K562 (cell line): ENCODE data around the gene ZNF655. TPM values are rescaled to one million over a fixed set of nuclear protein-coding genes. Genes with fewer than 3 reads are reported as not detected.

Source experiments
- ATAC-seq: fragments of 200-7000 bp; cut with Tn5 transposase; 3 replicates; pipeline ENCODE4 v1.9.1; 2020; ENCODE audit warnings: moderate library complexity
- BruUV-seq: library from RNA; stranded (reverse); fragments of 400-500 nt; replicated peaks from 2 replicates; lab custom pipeline; 2021; lab: Mats Ljungman, UMichigan
- CTCF ChIA-PET: fragments of 300-600 bp; formaldehyde crosslinking; extraction: SDS; loops from one replicate; lab custom pipeline; 2021; ENCODE audit warnings: low intra/inter-chr PET ratio; lab: Yijun Ruan, JAX
- POLR2A ChIA-PET: fragments of 300-600, 350-650 bp; sonication (Branson Sonifier 250); formaldehyde crosslinking; extraction: SDS; loops from one replicate; lab custom pipeline; 2021; ENCODE audit warnings: antibody characterized with exemption, inconsistent platforms; lab: Yijun Ruan, JAX
- DNase-seq, 4 experiments: peaks; one replicate each; pipeline versions ENCODE4 v3.0.0 to v3.0.0-alpha.2; 2011 to 2018; ENCODE audit warnings: low spot score in 3 of 4, mixed read lengths in 3 of 4; ENCODE audit errors: extremely low read depth in 1 of 4
- FAIRE-seq: peaks from 2 replicates; lab custom pipeline; 2011; peaks lifted over from hg19 to GRCh38; lab: Jason Lieb, UNC
- H2AFZ ChIP-seq: 2 replicates; pipeline ENCODE4 v1.6.0; 2011; ENCODE audit warnings: low read depth, low read length, control low read depth, inconsistent platforms
- H3K27ac ChIP-seq: fragments of 200-600 bp; 3 replicates; pipeline ENCODE4 v1.8.0; 2011; ENCODE audit warnings: low read depth, mild to moderate bottlenecking, control low read depth, inconsistent platforms, low read length, moderate library complexity, mixed read lengths; ENCODE audit errors: extremely low read depth
- H3K27me3 ChIP-seq, 2 experiments: fragments of 300-600 bp in 1 of 2; 2 replicates in 1 of 2; 3 replicates in 1 of 2; pipeline versions ENCODE4 v1.6.0 to v1.8.0; 2011; ENCODE audit warnings: inconsistent platforms in 2 of 2, low read length in 2 of 2, mild to moderate bottlenecking in 1 of 2, mixed read lengths in 1 of 2, moderate library complexity in 1 of 2; ENCODE audit not compliant: control insufficient read depth in 2 of 2, insufficient read depth in 2 of 2
- H3K36me3 ChIP-seq: fragments of 300-600 bp; 3 replicates; pipeline ENCODE4 v1.8.0; 2011; ENCODE audit warnings: mild to moderate bottlenecking, low read length, inconsistent platforms; ENCODE audit not compliant: control insufficient read depth, insufficient read depth
- H3K4me1 ChIP-seq, 2 experiments: fragments of 200-600 bp in 1 of 2; replicated peaks in 1 of 2; 2 replicates in 1 of 2; 3 replicates in 1 of 2; pipeline versions ENCODE4 v1.5.1 to v1.8.0; 2011; ENCODE audit warnings: inconsistent platforms in 2 of 2, low read length in 2 of 2, mild to moderate bottlenecking in 1 of 2, mixed read lengths in 1 of 2, moderate library complexity in 1 of 2; ENCODE audit not compliant: control insufficient read depth in 2 of 2, insufficient read depth in 2 of 2
- H3K4me2 ChIP-seq: 2 replicates; pipeline ENCODE4 v1.6.1; 2011; ENCODE audit warnings: low read length, control low read depth, inconsistent platforms, mixed read lengths; ENCODE audit not compliant: insufficient read depth
- H3K4me3 ChIP-seq: fragments of 200-600 bp; sonication (generic), shearing (Covaris generic); 2 replicates; pipeline ENCODE4 v1.5.1; 2016; ENCODE audit warnings: control low read depth, inconsistent platforms
- H3K79me2 ChIP-seq: fragments of 200-600 bp; 3 replicates; pipeline ENCODE4 v1.8.0; 2011; ENCODE audit warnings: low read length, inconsistent platforms; ENCODE audit not compliant: control insufficient read depth, insufficient read depth
- H3K9ac ChIP-seq, 2 experiments: 2 replicates each; pipeline versions ENCODE4 v1.6.0 to v1.6.1; 2011; ENCODE audit warnings: low read depth in 2 of 2, low read length in 2 of 2, control low read depth in 1 of 2, inconsistent platforms in 1 of 2, mild to moderate bottlenecking in 1 of 2, mixed read lengths in 1 of 2; ENCODE audit not compliant: insufficient read depth in 1 of 2
- H3K9me1 ChIP-seq: one replicate; pipeline ENCODE4 v1.6.0; 2011; ENCODE audit warnings: inconsistent platforms, mild to moderate bottlenecking, low read length, moderate library complexity; ENCODE audit not compliant: control insufficient read depth, insufficient read depth
- H3K9me3 ChIP-seq: replicated peaks from 2 replicates; pipeline ENCODE4 v1.5.1; 2011; ENCODE audit warnings: low read depth, low read length, inconsistent platforms; ENCODE audit not compliant: control insufficient read depth, insufficient read depth
- H4K20me1 ChIP-seq: replicated peaks from 2 replicates; pipeline ENCODE4 v1.6.1; 2011; ENCODE audit warnings: low read length, inconsistent platforms, mixed read lengths; ENCODE audit not compliant: control insufficient read depth, insufficient read depth
- BRD9 ChIP-seq: fragments of 450-650 bp; IDR thresholded peaks from 2 replicates; pipeline ENCODE4 v1.6.1; 2018; ENCODE audit warnings: low read depth; ENCODE audit not compliant: partially characterized antibody
- CBFA2T2 ChIP-seq: fragments of 450-650 bp; conservative IDR thresholded peaks from 2 replicates; pipeline ENCODE4 v1.6.1; 2017; ENCODE audit warnings: mild to moderate bottlenecking
- FOXK1 ChIP-seq: sonication (generic); formaldehyde crosslinking; IDR thresholded peaks from 2 replicates; pipeline ENCODE4 v1.8.0; 2022; ENCODE audit warnings: missing genetic modification reagents, mild to moderate bottlenecking, borderline replicate concordance
- GATAD2B ChIP-seq: fragments of 450-650 bp; IDR thresholded peaks from 2 replicates; pipeline ENCODE4 v1.6.1; 2017; ENCODE audit warnings: mild to moderate bottlenecking, borderline replicate concordance
- ILF3 ChIP-seq: fragments of 450-650 bp; IDR thresholded peaks from 2 replicates; pipeline ENCODE4 v1.6.1; 2018; ENCODE audit warnings: antibody characterized with exemption, mild to moderate bottlenecking, moderate library complexity, borderline replicate concordance
- KDM4B ChIP-seq, 2 experiments: fragments of 450-650 bp in 1 of 2; sonication (generic) in 1 of 2; IDR thresholded peaks; 2 replicates each; pipeline ENCODE4 v1.6.1; 2016 to 2017; ENCODE audit warnings: borderline replicate concordance in 2 of 2, antibody characterized with exemption in 1 of 2, low read depth in 1 of 2, mild to moderate bottlenecking in 1 of 2
- NFIX ChIP-seq: fragments of 250-450 bp; sonication (Bioruptor Pico); IDR thresholded peaks from 2 replicates; pipeline ENCODE4 v1.4.0; 2020; ENCODE audit warnings: low read depth, mild to moderate bottlenecking, moderate library complexity
- NR4A1 ChIP-seq, 2 experiments: fragments of 250-450 bp in 1 of 2; fragments of 450-650 bp in 1 of 2; sonication (Bioruptor Pico) in 1 of 2; IDR thresholded peaks; 2 replicates each; pipeline versions ENCODE4 v1.4.0 to v1.6.1; 2016 to 2020; ENCODE audit warnings: mild to moderate bottlenecking in 2 of 2, missing compliant biosample characterization in 1 of 2, missing genetic modification characterization in 1 of 2, moderate library complexity in 1 of 2
- RFX7 ChIP-seq: fragments of 250-450 bp; sonication (Bioruptor Pico); IDR thresholded peaks from 2 replicates; pipeline ENCODE4 v1.5.1; 2021; ENCODE audit warnings: mild to moderate bottlenecking
- SREBF2 ChIP-seq: sonication (generic); formaldehyde crosslinking; IDR thresholded peaks from 2 replicates; pipeline ENCODE4 v1.4.0; 2020; ENCODE audit warnings: mild to moderate bottlenecking, missing genetic modification reagents
- TGIF2 ChIP-seq: sonication (generic); formaldehyde crosslinking; IDR thresholded peaks from 2 replicates; pipeline ENCODE4 v1.8.1; 2022; ENCODE audit warnings: mild to moderate bottlenecking, missing genetic modification reagents, moderate library complexity
- TOE1 ChIP-seq, 2 experiments: fragments of 450-650 bp in 1 of 2; sonication (generic) in 1 of 2; formaldehyde crosslinking in 1 of 2; IDR thresholded peaks; 2 replicates each; pipeline versions ENCODE4 v1.7.1 to v1.8.0; 2016 to 2022; ENCODE audit warnings: borderline replicate concordance in 2 of 2, mild to moderate bottlenecking in 2 of 2, antibody characterized with exemption in 1 of 2, inconsistent platforms in 1 of 2, low read depth in 1 of 2, missing genetic modification reagents in 1 of 2, moderate library complexity in 1 of 2
- whole genome bisulfite sequencing: fragments of 100-300 bp; shearing (Covaris generic); methylation state at CpG from one replicate; pipeline ENCODE4 v1.1.6; 2016; ENCODE audit warnings: low coverage, mixed read lengths; ENCODE audit not compliant: insufficient coverage; ENCODE audit errors: missing lambda C conversion rate; 5-methylcytosine and 5-hydroxymethylcytosine counted together
- in situ Hi-C: fragments of 300-500 bp; cut with MboI; formaldehyde crosslinking; loops from 4 replicates; pipeline ENCODE4 v1.15.0; 2018; ENCODE audit warnings: inconsistent platforms, mixed read lengths
- intact Hi-C: fragments of 100-400 bp; cut with micrococcal nuclease; formaldehyde crosslinking; loops from 2 replicates; pipeline ENCODE4 v1.14.2; 2022
- polyA plus RNA-seq, 8 experiments: library from polyadenylated mRNA; depleted of rRNA in 4 of 8; stranded (reverse) in 5 of 8; unstranded in 3 of 8; fragments of >200 nt; fragmentation: Nextera tagmentation in 2 of 8; fragmentation: Illumina TruSeq in 1 of 8; extraction: Ambion mirVana in 2 of 8; extraction: Trizol in 1 of 8; gene quantifications; 2 replicates each; pipeline versions ENCODE4 v1.2.1 to v1.2.3, GENCODE V29; 2011 to 2014; ENCODE audit warnings: inconsistent platforms in 1 of 8, missing spikeins in 1 of 8
- total RNA-seq, 7 experiments: library from RNA; depleted of rRNA in 6 of 7; stranded (reverse); fragments of >200 nt in 6 of 7; fragmentation: Illumina TruSeq in 2 of 7; extraction: Trizol in 2 of 7; gene quantifications; 2 replicates each; pipeline versions ENCODE4 v1.2.1 to v1.2.3, GENCODE V29; 2011 to 2021; ENCODE audit warnings: low replicate concordance in 1 of 7
- TF ChIP-seq, protein P1 (sequence below): fragments of 250-450 bp; sonication (Bioruptor Pico); IDR thresholded peaks from 2 replicates; pipeline ENCODE4 v1.9.0; 2021; ENCODE audit warnings: mild to moderate bottlenecking, inconsistent platforms
- TF ChIP-seq, protein P2 (sequence below): sonication (generic); formaldehyde crosslinking; IDR thresholded peaks from 2 replicates; pipeline ENCODE4 v1.8.1; 2023; ENCODE audit warnings: mild to moderate bottlenecking, missing genetic modification reagents
- TF ChIP-seq, protein P3 (sequence below): sonication (generic); formaldehyde crosslinking; IDR thresholded peaks from 2 replicates; pipeline ENCODE4 v1.8.1; 2023; ENCODE audit warnings: mild to moderate bottlenecking, missing genetic modification reagents

Gene ZNF655
- total and polyA plus RNA-seq, 9 of the 15 experiments (the other 6 are each of a cell fraction or from before 2014, with no cell fraction given), result 25.7 to 130 (median 95.2) TPM

DNA sequence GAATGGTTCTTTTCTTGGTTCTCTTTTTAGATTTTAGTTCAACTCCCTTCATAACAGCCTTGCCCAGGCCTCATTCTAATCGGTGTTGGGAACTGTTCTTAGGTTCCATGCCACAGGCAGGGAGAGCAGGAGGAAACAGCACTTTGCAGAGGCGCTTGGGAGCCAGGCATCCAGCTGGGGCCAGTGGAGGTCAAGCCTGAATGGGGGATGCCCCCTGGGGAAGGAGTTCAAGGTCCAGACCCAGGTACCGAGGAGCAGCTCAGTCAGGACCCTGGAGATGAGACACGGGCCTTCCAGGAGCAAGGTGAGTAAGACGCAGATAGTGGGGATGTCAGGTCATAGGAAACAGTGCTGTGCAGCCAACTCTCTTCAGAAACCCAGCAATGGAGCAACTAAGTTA, 62.8 kb downstream of the ZNF655 start:
- CTCF ChIA-PET, result no interaction called here
- Histone ChIP-seq H3K79me2 (peaks cover 16% of the 10 kb centered on the region), H3K27me3 (no peaks in the 10 kb centered on the region), H3K4me3 (no peak overlapping the region), H3K9me1 (no peaks in the 10 kb centered on the region), H3K27ac (no peak overlapping the region), H4K20me1 (peaks cover 11% of the 10 kb centered on the region; the same call in 1 of the 2 replicates), H3K4me1 (peaks cover 6 to 19% of the 10 kb centered on the region in 2 experiments; a peak in 4 of 5 replicates), H2AFZ (no peak overlapping the region), H3K9ac (peak overlapping the region in 1 of 2 experiments; percentile 31; a peak in 2 of 4 replicates), H3K4me2 (no peak overlapping the region), H3K9me3 (no peaks in the 10 kb centered on the region), H3K36me3 (peaks cover 82% of the 10 kb centered on the region)
- in situ Hi-C loops (no loop called here), intact Hi-C loops (no loop called here)
- 95% methylated on average over 5 of the region's 5 CpGs for WGBS
- BruUV-seq, result no TSS peak
- ATAC-seq (no peak), DNase-seq (no peak), FAIRE-seq (no peak)
- POLR2A ChIA-PET, result interaction anchor here (1.0 to 2.1 kb wide), 2 partner anchors 10 to 54 kb away, joined by 3 to 11 read pairs; no protein-coding TSS in a partner anchor
- TF ChIP-seq NFIX (CRISPR knock-in tag), result no peak
- TF ChIP-seq, protein P1, sequence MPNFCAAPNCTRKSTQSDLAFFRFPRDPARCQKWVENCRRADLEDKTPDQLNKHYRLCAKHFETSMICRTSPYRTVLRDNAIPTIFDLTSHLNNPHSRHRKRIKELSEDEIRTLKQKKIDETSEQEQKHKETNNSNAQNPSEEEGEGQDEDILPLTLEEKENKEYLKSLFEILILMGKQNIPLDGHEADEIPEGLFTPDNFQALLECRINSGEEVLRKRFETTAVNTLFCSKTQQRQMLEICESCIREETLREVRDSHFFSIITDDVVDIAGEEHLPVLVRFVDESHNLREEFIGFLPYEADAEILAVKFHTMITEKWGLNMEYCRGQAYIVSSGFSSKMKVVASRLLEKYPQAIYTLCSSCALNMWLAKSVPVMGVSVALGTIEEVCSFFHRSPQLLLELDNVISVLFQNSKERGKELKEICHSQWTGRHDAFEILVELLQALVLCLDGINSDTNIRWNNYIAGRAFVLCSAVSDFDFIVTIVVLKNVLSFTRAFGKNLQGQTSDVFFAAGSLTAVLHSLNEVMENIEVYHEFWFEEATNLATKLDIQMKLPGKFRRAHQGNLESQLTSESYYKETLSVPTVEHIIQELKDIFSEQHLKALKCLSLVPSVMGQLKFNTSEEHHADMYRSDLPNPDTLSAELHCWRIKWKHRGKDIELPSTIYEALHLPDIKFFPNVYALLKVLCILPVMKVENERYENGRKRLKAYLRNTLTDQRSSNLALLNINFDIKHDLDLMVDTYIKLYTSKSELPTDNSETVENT (CRISPR knock-in tag), result no peak
- no peak for TF ChIP-seq GATAD2B
- TF ChIP-seq FOXK1 (CRISPR knock-in tag), result no peak
- TF ChIP-seq, protein P2, sequence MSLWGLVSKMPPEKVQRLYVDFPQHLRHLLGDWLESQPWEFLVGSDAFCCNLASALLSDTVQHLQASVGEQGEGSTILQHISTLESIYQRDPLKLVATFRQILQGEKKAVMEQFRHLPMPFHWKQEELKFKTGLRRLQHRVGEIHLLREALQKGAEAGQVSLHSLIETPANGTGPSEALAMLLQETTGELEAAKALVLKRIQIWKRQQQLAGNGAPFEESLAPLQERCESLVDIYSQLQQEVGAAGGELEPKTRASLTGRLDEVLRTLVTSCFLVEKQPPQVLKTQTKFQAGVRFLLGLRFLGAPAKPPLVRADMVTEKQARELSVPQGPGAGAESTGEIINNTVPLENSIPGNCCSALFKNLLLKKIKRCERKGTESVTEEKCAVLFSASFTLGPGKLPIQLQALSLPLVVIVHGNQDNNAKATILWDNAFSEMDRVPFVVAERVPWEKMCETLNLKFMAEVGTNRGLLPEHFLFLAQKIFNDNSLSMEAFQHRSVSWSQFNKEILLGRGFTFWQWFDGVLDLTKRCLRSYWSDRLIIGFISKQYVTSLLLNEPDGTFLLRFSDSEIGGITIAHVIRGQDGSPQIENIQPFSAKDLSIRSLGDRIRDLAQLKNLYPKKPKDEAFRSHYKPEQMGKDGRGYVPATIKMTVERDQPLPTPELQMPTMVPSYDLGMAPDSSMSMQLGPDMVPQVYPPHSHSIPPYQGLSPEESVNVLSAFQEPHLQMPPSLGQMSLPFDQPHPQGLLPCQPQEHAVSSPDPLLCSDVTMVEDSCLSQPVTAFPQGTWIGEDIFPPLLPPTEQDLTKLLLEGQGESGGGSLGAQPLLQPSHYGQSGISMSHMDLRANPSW (CRISPR knock-in tag), result no peak
- TF ChIP-seq TGIF2 (CRISPR knock-in tag), result no peak
- TF ChIP-seq ILF3, result no peak
- no peak for TF ChIP-seq SREBF2 (CRISPR knock-in tag)
- TF ChIP-seq KDM4B (IDR thresholded peaks at IDR 0.05; ENCODE audit: borderline replicate concordance in 2 of 2, low read depth in 1 of 2), result no peak
- TF ChIP-seq, protein P3, sequence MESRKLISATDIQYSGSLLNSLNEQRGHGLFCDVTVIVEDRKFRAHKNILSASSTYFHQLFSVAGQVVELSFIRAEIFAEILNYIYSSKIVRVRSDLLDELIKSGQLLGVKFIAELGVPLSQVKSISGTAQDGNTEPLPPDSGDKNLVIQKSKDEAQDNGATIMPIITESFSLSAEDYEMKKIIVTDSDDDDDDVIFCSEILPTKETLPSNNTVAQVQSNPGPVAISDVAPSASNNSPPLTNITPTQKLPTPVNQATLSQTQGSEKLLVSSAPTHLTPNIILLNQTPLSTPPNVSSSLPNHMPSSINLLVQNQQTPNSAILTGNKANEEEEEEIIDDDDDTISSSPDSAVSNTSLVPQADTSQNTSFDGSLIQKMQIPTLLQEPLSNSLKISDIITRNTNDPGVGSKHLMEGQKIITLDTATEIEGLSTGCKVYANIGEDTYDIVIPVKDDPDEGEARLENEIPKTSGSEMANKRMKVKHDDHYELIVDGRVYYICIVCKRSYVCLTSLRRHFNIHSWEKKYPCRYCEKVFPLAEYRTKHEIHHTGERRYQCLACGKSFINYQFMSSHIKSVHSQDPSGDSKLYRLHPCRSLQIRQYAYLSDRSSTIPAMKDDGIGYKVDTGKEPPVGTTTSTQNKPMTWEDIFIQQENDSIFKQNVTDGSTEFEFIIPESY (CRISPR knock-in tag), result no peak
- no peak for TF ChIP-seq NR4A1 (CRISPR knock-in tag; IDR thresholded peaks at IDR 0.05)
- TF ChIP-seq NR4A1 (tag; IDR thresholded peaks at IDR 0.05), result no peak
- TF ChIP-seq RFX7, result no peak
- no peak for TF ChIP-seq BRD9
- no peak for TF ChIP-seq TOE1 (IDR thresholded peaks at IDR 0.05; ENCODE audit: borderline replicate concordance)
- TF ChIP-seq TOE1 (CRISPR knock-in tag; IDR thresholded peaks at IDR 0.05; ENCODE audit: borderline replicate concordance, low read depth), result no peak
- no peak for TF ChIP-seq CBFA2T2
